A549 (cell line): ENCODE measurements around the gene PLK5.

Experiments
- CTCF ChIP-seq: fragments of >200 bp; sonication (Bioruptor Twin); formaldehyde crosslinking; IDR thresholded peaks from 3 replicates; pipeline ENCODE4 v1.5.1; 2016
- EP300 ChIP-seq, 2 experiments: fragments of >200 bp; sonication (Bioruptor Twin); formaldehyde crosslinking; IDR thresholded peaks; 2 replicates in 1 of 2; 3 replicates in 1 of 2; pipeline ENCODE4 v1.6.1; 2016 to 2017
- MAX ChIP-seq: IDR thresholded peaks from 2 replicates; pipeline ENCODE4 v1.6.1; 2012
- MYC ChIP-seq: IDR thresholded peaks from 2 replicates; pipeline ENCODE4 v1.6.1; 2012; ENCODE audit warnings: mild to moderate bottlenecking, inconsistent platforms, low read length, improper control_type of control experiment, borderline replicate concordance
- PBX3 ChIP-seq: IDR thresholded peaks from 2 replicates; pipeline ENCODE4 v1.6.1; 2012
- RAD21 ChIP-seq, 2 experiments: fragments of >200 bp in 1 of 2; sonication (Bioruptor Twin) in 1 of 2; formaldehyde crosslinking in 1 of 2; IDR thresholded peaks in 1 of 2; conservative IDR thresholded peaks in 1 of 2; 2 replicates in 1 of 2; 3 replicates in 1 of 2; pipeline ENCODE4 v1.6.1; 2012 to 2018; ENCODE audit warnings: inconsistent platforms in 1 of 2
- SMC3 ChIP-seq: fragments of >200 bp; sonication (Bioruptor Twin); formaldehyde crosslinking; IDR thresholded peaks from 3 replicates; pipeline ENCODE4 v1.6.1; 2018; ENCODE audit warnings: inconsistent platforms
- TFCP2L1 ChIP-seq: fragments of 250-450 bp; sonication (Bioruptor Pico); IDR thresholded peaks from 2 replicates; pipeline ENCODE4 v1.5.0; 2021; ENCODE audit warnings: mild to moderate bottlenecking

GRCh38 chr19:1481893-1482360 lies 42.0 kb upstream of the PLK5 start:
- TF ChIP-seq RAD21 (conservative IDR thresholded peaks at IDR 0.05 in 1 of 2, IDR thresholded peaks at IDR 0.05 in 1 of 2) = no peak
- TF ChIP-seq TFCP2L1 = no peak
- no peak for TF ChIP-seq EP300 (IDR thresholded peaks at IDR 0.05)
- TF ChIP-seq CTCF = no peak
- TF ChIP-seq MYC = no peak
- no peak for TF ChIP-seq MAX
- no peak for TF ChIP-seq SMC3
- TF ChIP-seq PBX3 = no peak
